LNCAP (cell line): ENCODE data around the gene OTX2.

ENCODE experiments used
- TF ChIP-seq, protein P1 (sequence below): fragments of 450-650 bp; IDR thresholded peaks from 2 replicates; pipeline ENCODE4 v1.5.1; 2017; ENCODE audit warnings: mild to moderate bottlenecking

The OTX2 gene

DNA sequence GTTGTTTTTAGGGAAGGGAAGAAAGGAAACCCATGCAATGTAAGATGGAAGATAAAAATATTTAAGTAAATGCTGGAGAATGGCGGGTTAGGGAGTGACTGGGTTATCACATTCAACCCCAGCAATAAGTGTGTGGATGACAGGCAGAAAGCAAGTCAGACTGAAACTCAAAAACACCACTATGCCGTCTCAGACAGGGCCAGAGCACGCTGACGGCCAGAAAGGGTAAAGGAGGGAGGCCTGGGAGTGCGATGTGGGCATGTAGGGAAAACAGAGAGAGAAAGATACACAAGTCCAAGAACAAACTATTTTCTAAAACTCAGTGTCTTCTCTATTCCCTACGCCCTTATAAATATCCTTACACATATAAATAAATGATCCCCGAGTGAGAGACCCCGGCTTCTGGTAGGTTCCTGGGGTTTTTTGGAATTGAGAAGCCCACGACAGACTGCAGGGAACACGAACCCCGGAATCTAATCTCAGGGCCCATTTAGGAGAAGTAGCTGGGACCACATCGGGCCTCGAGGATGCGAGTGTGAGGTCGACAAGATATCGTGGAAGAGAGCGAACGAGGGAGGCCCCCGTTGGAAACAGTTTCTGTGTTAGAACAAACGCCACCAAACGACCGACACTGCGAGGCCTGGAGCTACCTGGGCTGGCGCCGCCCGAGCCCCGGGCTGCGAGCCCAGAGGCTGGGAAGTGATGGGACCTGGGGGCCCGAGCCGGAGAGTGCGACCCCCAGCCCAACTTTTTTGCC lies 735 bp upstream of the OTX2 start:
- TF ChIP-seq, protein P1, sequence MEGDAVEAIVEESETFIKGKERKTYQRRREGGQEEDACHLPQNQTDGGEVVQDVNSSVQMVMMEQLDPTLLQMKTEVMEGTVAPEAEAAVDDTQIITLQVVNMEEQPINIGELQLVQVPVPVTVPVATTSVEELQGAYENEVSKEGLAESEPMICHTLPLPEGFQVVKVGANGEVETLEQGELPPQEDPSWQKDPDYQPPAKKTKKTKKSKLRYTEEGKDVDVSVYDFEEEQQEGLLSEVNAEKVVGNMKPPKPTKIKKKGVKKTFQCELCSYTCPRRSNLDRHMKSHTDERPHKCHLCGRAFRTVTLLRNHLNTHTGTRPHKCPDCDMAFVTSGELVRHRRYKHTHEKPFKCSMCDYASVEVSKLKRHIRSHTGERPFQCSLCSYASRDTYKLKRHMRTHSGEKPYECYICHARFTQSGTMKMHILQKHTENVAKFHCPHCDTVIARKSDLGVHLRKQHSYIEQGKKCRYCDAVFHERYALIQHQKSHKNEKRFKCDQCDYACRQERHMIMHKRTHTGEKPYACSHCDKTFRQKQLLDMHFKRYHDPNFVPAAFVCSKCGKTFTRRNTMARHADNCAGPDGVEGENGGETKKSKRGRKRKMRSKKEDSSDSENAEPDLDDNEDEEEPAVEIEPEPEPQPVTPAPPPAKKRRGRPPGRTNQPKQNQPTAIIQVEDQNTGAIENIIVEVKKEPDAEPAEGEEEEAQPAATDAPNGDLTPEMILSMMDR, result no peak

DNA sequence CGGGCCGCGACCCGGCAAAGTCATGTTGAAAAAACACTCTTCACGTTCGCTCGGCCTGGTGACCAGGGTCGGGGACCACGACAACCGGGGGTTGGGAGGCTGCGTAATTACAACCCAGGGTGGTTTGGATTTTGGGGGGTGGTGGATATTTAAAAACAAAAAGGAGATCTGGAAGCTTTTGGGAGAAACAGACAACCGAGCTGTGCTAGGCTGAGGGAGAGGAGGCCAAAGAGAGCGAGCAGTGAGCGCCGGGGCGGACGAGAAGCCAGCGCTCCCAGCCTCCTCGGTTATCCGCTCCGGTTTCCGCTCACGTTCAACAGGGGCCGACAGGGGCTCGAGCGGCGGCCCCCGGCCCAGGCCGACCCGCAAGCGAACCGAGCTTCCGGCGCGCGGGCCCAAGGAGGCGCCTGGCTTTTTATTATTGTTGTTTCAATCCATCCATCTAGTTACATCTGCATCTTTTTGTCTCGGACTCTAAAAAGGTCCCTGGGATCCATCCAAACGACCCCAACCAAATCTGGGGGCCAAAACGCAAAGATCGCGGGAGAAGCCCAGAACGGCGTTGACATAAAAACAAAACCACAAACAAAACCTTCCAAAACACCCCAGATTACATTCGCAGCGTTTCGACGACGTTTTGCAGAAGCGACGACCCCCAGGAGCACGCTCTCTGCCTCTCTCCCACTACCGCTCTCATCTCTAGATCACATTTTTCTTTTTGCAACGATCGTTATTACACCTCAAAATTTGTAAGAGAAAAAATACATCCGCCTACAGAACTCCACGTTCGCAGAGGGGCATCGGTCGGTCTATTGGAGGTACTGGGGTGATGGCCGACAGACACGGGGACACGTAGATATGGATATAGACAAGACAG lies 771 bp downstream of the OTX2 start:
- TF ChIP-seq, protein P1, result no peak

DNA sequence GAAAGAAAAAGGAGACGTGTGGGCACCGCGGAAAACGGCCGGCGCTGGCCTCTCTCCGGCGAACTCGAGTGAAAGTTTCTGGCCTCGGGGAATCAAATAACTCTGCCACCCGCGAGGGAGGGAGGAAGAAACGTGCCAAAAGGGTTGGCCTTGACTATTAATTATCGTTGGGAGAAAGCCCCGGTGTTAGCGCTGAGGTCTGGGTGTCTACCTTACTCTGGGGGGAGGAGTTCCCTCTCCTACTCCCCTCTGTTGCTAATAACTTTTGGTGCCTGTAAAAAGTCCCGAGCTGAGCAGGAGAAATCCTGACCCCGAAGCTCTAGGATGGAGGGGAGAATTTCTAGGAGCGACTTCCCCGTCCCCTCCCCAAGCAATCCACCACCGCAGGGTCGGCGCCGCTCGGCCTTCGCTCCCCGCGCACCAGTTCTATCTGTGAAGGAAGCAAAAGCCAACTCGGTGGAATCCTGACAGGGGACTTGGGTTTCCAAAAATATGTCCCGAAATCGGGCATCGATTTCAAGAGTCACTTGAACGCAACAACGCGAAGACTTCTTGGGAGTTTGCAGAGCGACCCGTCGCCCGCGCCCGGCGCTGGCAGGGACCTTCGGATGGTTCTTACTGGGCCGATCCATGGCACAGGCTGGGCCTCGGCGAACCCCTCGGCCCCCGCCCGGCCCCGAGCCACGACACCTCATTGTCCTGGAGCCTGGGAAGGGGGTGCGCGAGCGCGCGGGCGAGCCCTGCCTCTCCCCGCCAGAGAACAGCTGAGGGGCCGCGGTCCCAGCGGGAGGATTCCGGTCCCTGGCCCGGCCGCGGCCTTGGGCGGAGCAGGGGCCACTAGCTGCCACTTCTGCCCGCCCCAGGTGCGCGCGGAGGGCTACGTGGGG lies 1.7 kb downstream of the OTX2 start:
- TF ChIP-seq, protein P1, result no peak

DNA sequence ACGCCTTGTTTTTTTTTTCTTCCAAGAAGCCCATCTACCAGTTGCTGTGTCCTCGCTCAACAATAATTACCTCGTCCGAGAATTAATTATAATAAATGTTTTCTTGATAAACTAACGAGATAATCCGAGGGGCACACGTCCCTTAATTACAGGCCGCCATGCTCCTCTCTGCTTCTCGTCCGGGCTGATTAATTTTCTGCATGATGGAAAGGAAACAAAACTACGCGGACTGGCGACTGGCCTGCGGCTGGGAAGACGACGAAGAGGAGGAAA lies 2.2 kb downstream of the OTX2 start:
- TF ChIP-seq, protein P1, result no peak

DNA sequence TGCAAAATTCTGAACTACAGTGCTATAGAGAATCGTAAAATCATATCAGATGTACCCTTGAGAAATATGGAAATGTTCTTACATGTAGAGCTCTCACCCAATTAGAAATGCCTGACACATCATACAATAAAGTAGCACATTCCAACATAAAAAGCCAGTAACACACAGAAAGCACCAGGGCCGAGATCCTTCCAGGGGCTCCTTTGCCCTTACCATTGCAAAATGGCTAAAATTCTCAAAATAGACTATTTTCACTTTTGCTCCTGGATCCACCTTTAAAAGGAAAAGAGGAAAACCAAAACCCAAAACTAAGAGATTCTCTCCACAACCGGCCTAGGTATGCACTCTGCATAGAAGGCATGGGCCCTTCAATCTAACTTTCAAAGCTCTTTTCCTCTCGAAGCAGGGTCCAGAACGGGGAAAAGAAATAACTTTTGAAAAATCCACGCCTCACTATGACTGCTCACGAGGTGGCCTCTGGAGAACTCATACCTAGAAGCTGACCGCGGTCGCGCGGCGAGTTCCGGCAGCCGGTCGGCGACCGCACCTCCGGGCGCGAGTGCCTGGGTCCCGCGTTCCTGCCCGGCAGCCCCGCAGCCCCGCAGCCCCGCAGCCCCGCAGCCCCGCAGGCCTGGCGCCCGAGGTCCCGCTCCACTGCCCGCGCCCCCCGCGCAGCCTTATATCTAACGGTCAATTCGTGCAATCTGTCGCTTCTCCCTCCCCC lies 2.7 kb downstream of the OTX2 start:
- TF ChIP-seq, protein P1, result no peak

DNA sequence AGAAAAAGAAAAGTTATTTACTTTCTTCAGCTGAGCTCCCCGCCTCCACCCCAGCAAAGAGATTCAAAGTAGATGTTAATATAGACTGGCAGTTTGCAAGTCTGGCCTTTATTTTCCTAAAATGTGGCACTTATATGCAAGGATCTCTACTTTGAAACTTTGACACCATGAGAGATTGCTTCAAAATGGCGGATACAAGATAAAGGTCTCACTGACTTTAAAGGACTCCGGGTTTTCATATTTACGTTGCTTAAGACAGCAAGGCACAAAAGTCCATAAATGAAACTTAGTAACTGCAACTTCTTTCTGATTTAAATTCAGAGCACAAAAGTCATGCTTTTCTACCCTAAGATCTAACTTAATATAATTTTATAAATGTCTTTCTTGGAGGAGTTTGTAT lies 3.5 kb downstream of the OTX2 start:
- TF ChIP-seq, protein P1, result no peak
